ENCODE measurements around the gene HES7. TPM values are rescaled to one million over a fixed set of nuclear protein-coding genes. Genes with fewer than 3 reads are reported as not detected.
"Not testable (repeated sequence)": the region's sequence is repeated elsewhere in the genome, so short reads cannot be mapped to it uniquely, and the experiment has no call there.

Gene HES7
- total RNA-seq, 1 experiment from 2014 or later: 0.33 TPM

GRCh38 chr17:8079291-8080207 lies 44.4 kb downstream of the HES7 start:
- Histone ChIP-seq H3K4me2 (ENCODE audit: insufficient read depth, insufficient read length, low read length) (peak overlapping the region; percentile 55), H3K14ac (ENCODE audit: insufficient read depth, low read length) (no peak overlapping the region), H2BK12ac (ENCODE audit: insufficient read length, low read depth, low read length) (no peak overlapping the region), H3K27ac (ENCODE audit: insufficient read length, low read depth, low read length) (no peak overlapping the region), H3K9me3 (ENCODE audit: control insufficient read depth, low read depth, low read length) (no peaks in the 10 kb centered on the region), H3K4me1 (ENCODE audit: insufficient read depth, low read length) (no peaks in the 10 kb centered on the region; the same call in 1 of the 2 replicates), H3K79me2 (ENCODE audit: insufficient read depth, low read length) (no peaks in the 10 kb centered on the region), H3K23me2 (ENCODE audit: insufficient read length, low read depth, low read length, poor library complexity, severe bottlenecking) (peaks cover 10% of the 10 kb centered on the region), H2BK20ac (ENCODE audit: low read depth, low read length, poor library complexity, severe bottlenecking) (no peak overlapping the region), H2BK5ac (ENCODE audit: insufficient read length, low read length) (no peak overlapping the region), H4K20me1 (ENCODE audit: control insufficient read depth, insufficient read depth, insufficient read length) (no peaks in the 10 kb centered on the region), H3K9ac (ENCODE audit: extremely low read depth, insufficient read length, low read length) (no peak overlapping the region), H3K18ac (ENCODE audit: insufficient read length, low read depth, low read length) (no peak overlapping the region), H4K91ac (ENCODE audit: insufficient read length, low read depth, low read length) (no peak overlapping the region), H2AK5ac (ENCODE audit: insufficient read length, low read length) (no peak overlapping the region), H4K5ac (ENCODE audit: insufficient read length, low read depth, low read length) (no peak overlapping the region), H3K27me3 (ENCODE audit: insufficient read depth, low read length) (peaks cover 11% of the 10 kb centered on the region), H3K23ac (ENCODE audit: insufficient read length, low read depth, low read length) (no peak overlapping the region), H3K4ac (ENCODE audit: low read depth, low read length) (no peak overlapping the region), H3T11ph (ENCODE audit: low read length) (no peak overlapping the region), H2AFZ (ENCODE audit: low read length) (no peak overlapping the region), H3K56ac (ENCODE audit: insufficient read length, low read depth, low read length) (no peak overlapping the region), H3K79me1 (ENCODE audit: insufficient read depth, low read depth, low read length, poor library complexity, severe bottlenecking) (no peaks in the 10 kb centered on the region), H2BK120ac (ENCODE audit: low read depth, low read length, poor library complexity, severe bottlenecking) (no peak overlapping the region), H4K8ac (replicated peaks; ENCODE audit: insufficient read length, low read depth, low read length) (no peak overlapping the region), H2BK15ac (ENCODE audit: low read depth, low read length) (no peak overlapping the region)
- Mint-ChIP-seq H3K4me3 (peak overlapping the region; percentile 83 to 92), H3K9me3 (peaks cover 4 to 9% of the 10 kb centered on the region in 2 experiments; a peak in 2 of 5 replicates), H3K4me1 (peaks cover 7 to 10% of the 10 kb centered on the region in 2 experiments), H3K36me3 (ENCODE audit: insufficient read depth in 1 of 3, low read depth in 3 of 3) (peaks cover 0 to 10% (median 0%) of the 10 kb centered on the region in 3 experiments; a peak in 1 of 7 replicates), H3K27me3 (ENCODE audit: low read depth) (peaks cover 80% of the 10 kb centered on the region), H3K27ac (no peak overlapping the region)
- peak; percentile 95 for DNase-seq
- WGBS (ENCODE audit: extremely low coverage, insufficient read length, low lambda C conversion rate): no CpG with 5 or more reads among the region's 87 CpGs
- TF ChIP-seq, protein P1, sequence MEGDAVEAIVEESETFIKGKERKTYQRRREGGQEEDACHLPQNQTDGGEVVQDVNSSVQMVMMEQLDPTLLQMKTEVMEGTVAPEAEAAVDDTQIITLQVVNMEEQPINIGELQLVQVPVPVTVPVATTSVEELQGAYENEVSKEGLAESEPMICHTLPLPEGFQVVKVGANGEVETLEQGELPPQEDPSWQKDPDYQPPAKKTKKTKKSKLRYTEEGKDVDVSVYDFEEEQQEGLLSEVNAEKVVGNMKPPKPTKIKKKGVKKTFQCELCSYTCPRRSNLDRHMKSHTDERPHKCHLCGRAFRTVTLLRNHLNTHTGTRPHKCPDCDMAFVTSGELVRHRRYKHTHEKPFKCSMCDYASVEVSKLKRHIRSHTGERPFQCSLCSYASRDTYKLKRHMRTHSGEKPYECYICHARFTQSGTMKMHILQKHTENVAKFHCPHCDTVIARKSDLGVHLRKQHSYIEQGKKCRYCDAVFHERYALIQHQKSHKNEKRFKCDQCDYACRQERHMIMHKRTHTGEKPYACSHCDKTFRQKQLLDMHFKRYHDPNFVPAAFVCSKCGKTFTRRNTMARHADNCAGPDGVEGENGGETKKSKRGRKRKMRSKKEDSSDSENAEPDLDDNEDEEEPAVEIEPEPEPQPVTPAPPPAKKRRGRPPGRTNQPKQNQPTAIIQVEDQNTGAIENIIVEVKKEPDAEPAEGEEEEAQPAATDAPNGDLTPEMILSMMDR (conservative IDR thresholded peaks at IDR 0.05): peak; percentile 95

DNA sequence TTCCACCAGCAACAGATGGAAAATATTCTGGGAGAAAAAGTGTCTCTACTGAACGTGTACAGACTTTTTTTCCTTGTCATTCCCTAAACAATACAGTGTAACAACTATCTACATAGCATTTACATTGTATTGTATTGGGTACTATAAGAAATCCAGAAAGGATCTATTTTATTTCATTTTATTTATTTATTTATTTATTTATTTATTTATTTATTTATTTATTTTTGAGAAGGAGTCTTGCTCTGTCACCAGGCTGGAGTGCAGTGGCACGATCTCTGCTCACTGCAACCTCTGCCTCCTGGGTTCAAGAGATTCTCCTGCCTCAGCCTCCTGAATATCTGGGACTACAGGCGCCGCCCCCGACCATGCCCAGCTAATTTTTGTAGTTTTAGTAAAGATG lies 46.0 kb downstream of the HES7 start:
- not testable (repeated sequence) for H2BK20ac ChIP-seq (ENCODE audit: low read depth, low read length, poor library complexity, severe bottlenecking); H2BK12ac ChIP-seq (ENCODE audit: insufficient read length, low read depth, low read length); H2BK15ac ChIP-seq (ENCODE audit: low read depth, low read length); H3K14ac ChIP-seq (ENCODE audit: insufficient read depth, low read length); H2AFZ ChIP-seq (ENCODE audit: low read length); H3K4me1 ChIP-seq (ENCODE audit: insufficient read depth, low read length); H3K27ac ChIP-seq (ENCODE audit: insufficient read length, low read depth, low read length); H3K79me2 ChIP-seq (ENCODE audit: insufficient read depth, low read length); H3K9me3 Mint-ChIP-seq; H3K4me3 Mint-ChIP-seq; H3T11ph ChIP-seq (ENCODE audit: low read length); H3K27ac Mint-ChIP-seq; H2BK5ac ChIP-seq (ENCODE audit: insufficient read length, low read length); DNase-seq; H4K20me1 ChIP-seq (ENCODE audit: control insufficient read depth, insufficient read depth, insufficient read length); H3K18ac ChIP-seq (ENCODE audit: insufficient read length, low read depth, low read length); H4K91ac ChIP-seq (ENCODE audit: insufficient read length, low read depth, low read length); H2AK5ac ChIP-seq (ENCODE audit: insufficient read length, low read length); H3K4me2 ChIP-seq (ENCODE audit: insufficient read depth, insufficient read length, low read length); H3K4ac ChIP-seq (ENCODE audit: low read depth, low read length); H2BK120ac ChIP-seq (ENCODE audit: low read depth, low read length, poor library complexity, severe bottlenecking); H3K79me1 ChIP-seq (ENCODE audit: insufficient read depth, low read depth, low read length, poor library complexity, severe bottlenecking); H3K56ac ChIP-seq (ENCODE audit: insufficient read length, low read depth, low read length); H3K9me3 ChIP-seq (ENCODE audit: control insufficient read depth, low read depth, low read length); H3K23ac ChIP-seq (ENCODE audit: insufficient read length, low read depth, low read length); H3K9ac ChIP-seq (ENCODE audit: extremely low read depth, insufficient read length, low read length); H4K8ac ChIP-seq (replicated peaks; ENCODE audit: insufficient read length, low read depth, low read length); H4K5ac ChIP-seq (ENCODE audit: insufficient read length, low read depth, low read length)
- Histone ChIP-seq H3K27me3 (ENCODE audit: insufficient read depth, low read length) (peaks cover 24% of the 10 kb centered on the region), H3K23me2 (ENCODE audit: insufficient read length, low read depth, low read length, poor library complexity, severe bottlenecking) (peaks cover 20% of the 10 kb centered on the region)
- H3K36me3 Mint-ChIP-seq (ENCODE audit: insufficient read depth in 1 of 3, low read depth in 3 of 3): peaks cover 0 to 10% (median 0%) of the 10 kb centered on the region in 3 experiments; a peak in 2 of 7 replicates
- H3K27me3 Mint-ChIP-seq (ENCODE audit: low read depth): peaks cover 86% of the 10 kb centered on the region
- WGBS (ENCODE audit: extremely low coverage, insufficient read length, low lambda C conversion rate): no CpG with 5 or more reads among the region's 5 CpGs
- peaks cover 21 to 24% of the 10 kb centered on the region in 2 experiments for H3K4me1 Mint-ChIP-seq

Data from H9 (cell line).